IPS-20b (cell line): ENCODE measurements around the gene CKAP2.
"Not testable (repeated sequence)": the region's sequence is repeated elsewhere in the genome, so short reads cannot be mapped to it uniquely, and the experiment has no call there.

Source experiments
- H3K27ac ChIP-seq: one replicate; pipeline ENCODE4 v1.5.1; 2013; ENCODE audit warnings: low read length
- H3K27me3 ChIP-seq: 2 replicates; pipeline ENCODE4 v1.6.1; 2013; ENCODE audit warnings: mild to moderate bottlenecking, low read length, inconsistent platforms; ENCODE audit not compliant: insufficient read depth
- H3K36me3 ChIP-seq: 2 replicates; pipeline ENCODE4 v1.6.1; 2013; ENCODE audit warnings: low read depth, mild to moderate bottlenecking, inconsistent platforms, low read length, moderate library complexity; ENCODE audit not compliant: insufficient read depth
- H3K4me1 ChIP-seq: 2 replicates; pipeline ENCODE4 v1.6.1; 2013; ENCODE audit warnings: mild to moderate bottlenecking, control low read depth, inconsistent platforms, low read length, moderate library complexity; ENCODE audit not compliant: insufficient read depth
- H3K4me3 ChIP-seq: 2 replicates; pipeline ENCODE4 v1.5.1; 2013; ENCODE audit warnings: mild to moderate bottlenecking, low read length, inconsistent platforms
- H3K9ac ChIP-seq: 2 replicates; pipeline ENCODE4 v1.6.1; 2013; ENCODE audit warnings: low read depth, mild to moderate bottlenecking, inconsistent platforms, low read length, moderate library complexity
- H3K9me3 ChIP-seq: 2 replicates; pipeline ENCODE4 v1.6.1; 2013; ENCODE audit warnings: mild to moderate bottlenecking, low read depth, low read length, inconsistent platforms; ENCODE audit not compliant: insufficient read depth

CKAP2 gene

GRCh38 chr13:52454459-52454819 lies 839 bp upstream of the CKAP2 start:
- H3K36me3 ChIP-seq: peaks cover 30% of the 10 kb centered on the region
- peak overlapping the region; percentile 84; the same call in 1 of the 2 replicates for H3K9ac ChIP-seq
- H3K9me3 ChIP-seq: no peaks in the 10 kb centered on the region

GRCh38 chr13:52455677-52456041 lies 381 bp downstream of the CKAP2 start:
- peaks cover 4% of the 10 kb centered on the region; the same call in 1 of the 2 replicates for H3K4me1 ChIP-seq
- H3K27me3 ChIP-seq: no peaks in the 10 kb centered on the region; the same call in 1 of the 2 replicates
- peaks cover 42% of the 10 kb centered on the region for H3K36me3 ChIP-seq
- no peaks in the 10 kb centered on the region for H3K9me3 ChIP-seq
- peak overlapping the region; percentile 83 for H3K4me3 ChIP-seq
- peak overlapping the region; percentile 28 for H3K27ac ChIP-seq
- H3K9ac ChIP-seq: peak overlapping the region; percentile 84; the same call in 1 of the 2 replicates

More at GRCh38 chr13:52454459-52454819, 839 bp upstream of the CKAP2 start:
- Histone ChIP-seq H3K4me1 (peaks cover 4% of the 10 kb centered on the region; the same call in 1 of the 2 replicates), H3K27me3 (no peaks in the 10 kb centered on the region; the same call in 1 of the 2 replicates), H3K4me3 (peak overlapping the region; percentile 83), H3K27ac (no peak overlapping the region)

GRCh38 chr13:52459668-52460067 lies 4.4 kb downstream of the CKAP2 start:
- Histone ChIP-seq H3K4me3 (no peak overlapping the region), H3K27me3 (no peaks in the 10 kb centered on the region), H3K27ac (no peak overlapping the region), H3K9me3 (no peaks in the 10 kb centered on the region), H3K4me1 (no peaks in the 10 kb centered on the region; the same call in 1 of the 2 replicates), H3K36me3 (peaks cover 83% of the 10 kb centered on the region), H3K9ac (no peak overlapping the region)

GRCh38 chr13:52461265-52461664 lies 6.0 kb downstream of the CKAP2 start:
- Histone ChIP-seq H3K4me1 (no peaks in the 10 kb centered on the region), H3K4me3 (no peak overlapping the region), H3K36me3 (peaks cover 99% of the 10 kb centered on the region), H3K27me3 (no peaks in the 10 kb centered on the region), H3K9ac (no peak overlapping the region), H3K9me3 (no peaks in the 10 kb centered on the region), H3K27ac (no peak overlapping the region)

GRCh38 chr13:52463526-52463925 lies 8.2 kb downstream of the CKAP2 start:
- H3K9ac ChIP-seq: no peak overlapping the region
- H3K27me3 ChIP-seq: no peaks in the 10 kb centered on the region
- H3K4me3 ChIP-seq: no peak overlapping the region
- H3K4me1 ChIP-seq: no peaks in the 10 kb centered on the region
- H3K9me3 ChIP-seq: no peaks in the 10 kb centered on the region
- no peak overlapping the region for H3K27ac ChIP-seq
- H3K36me3 ChIP-seq: peaks cover 97% of the 10 kb centered on the region

- H3K4me1 ChIP-seq, H3K9ac ChIP-seq, H3K27ac ChIP-seq, H3K9me3 ChIP-seq, H3K27me3 ChIP-seq, H3K4me3 ChIP-seq: not testable (repeated sequence)
- peaks cover 85% of the 10 kb centered on the region for H3K36me3 ChIP-seq
Observed at GRCh38 chr13:52468487-52468886, 13.2 kb downstream of the CKAP2 start.

GRCh38 chr13:52480677-52481428 lies 25.6 kb downstream of the CKAP2 start:
- H3K9ac ChIP-seq, H3K27ac ChIP-seq, H3K4me3 ChIP-seq, H3K9me3 ChIP-seq, H3K4me1 ChIP-seq, H3K27me3 ChIP-seq: not testable (repeated sequence)
- H3K36me3 ChIP-seq: peaks cover 13% of the 10 kb centered on the region

- not testable (repeated sequence) for H3K4me3 ChIP-seq, H3K27ac ChIP-seq, H3K36me3 ChIP-seq, H3K4me1 ChIP-seq, H3K9ac ChIP-seq, H3K27me3 ChIP-seq, H3K9me3 ChIP-seq
Observed at GRCh38 chr13:52487078-52487477, 31.8 kb downstream of the CKAP2 start.

- H3K9ac ChIP-seq, H3K27ac ChIP-seq, H3K4me3 ChIP-seq, H3K36me3 ChIP-seq, H3K4me1 ChIP-seq, H3K27me3 ChIP-seq, H3K9me3 ChIP-seq: not testable (repeated sequence)
Observed at GRCh38 chr13:52488763-52489162, 33.5 kb downstream of the CKAP2 start.

- not testable (repeated sequence) for H3K4me3 ChIP-seq, H3K27me3 ChIP-seq, H3K36me3 ChIP-seq, H3K9me3 ChIP-seq, H3K27ac ChIP-seq, H3K9ac ChIP-seq, H3K4me1 ChIP-seq
Observed at GRCh38 chr13:52491015-52491414, 35.7 kb downstream of the CKAP2 start.

GRCh38 chr13:52494241-52494640 lies 39.0 kb downstream of the CKAP2 start:
- not testable (repeated sequence) for H3K9ac ChIP-seq, H3K27me3 ChIP-seq, H3K4me3 ChIP-seq, H3K36me3 ChIP-seq, H3K4me1 ChIP-seq, H3K27ac ChIP-seq, H3K9me3 ChIP-seq

GRCh38 chr13:52497979-52498378 lies 42.7 kb downstream of the CKAP2 start:
- H3K4me3 ChIP-seq, H3K27me3 ChIP-seq, H3K27ac ChIP-seq, H3K4me1 ChIP-seq, H3K9me3 ChIP-seq, H3K9ac ChIP-seq, H3K36me3 ChIP-seq: not testable (repeated sequence)
